Body of pancreas (tissue), 4 donors: ENCODE results near the gene PNMA6E.

Experiments
- POLR2A ChIP-seq, 3 donors: fragments of 450-650 bp; IDR thresholded peaks; one replicate each; pipeline ENCODE4 v1.6.1; 2016; ENCODE audit warnings: antibody characterized with exemption in 3 of 3, mild to moderate bottlenecking in 2 of 3
- TF ChIP-seq, protein P1 (sequence below), 7 experiments: fragments of 450-650 bp in 4 of 7; fragments of 200-600 bp in 3 of 7; sonication (generic) in 3 of 7; IDR thresholded peaks; one replicate each; pipeline ENCODE4 v1.5.1; 2016 to 2019; ENCODE audit warnings: antibody characterized with exemption in 7 of 7

GRCh38 chrX:153351981-153352380 lies 49.2 kb downstream of the PNMA6E start:
- TF ChIP-seq, protein P1, sequence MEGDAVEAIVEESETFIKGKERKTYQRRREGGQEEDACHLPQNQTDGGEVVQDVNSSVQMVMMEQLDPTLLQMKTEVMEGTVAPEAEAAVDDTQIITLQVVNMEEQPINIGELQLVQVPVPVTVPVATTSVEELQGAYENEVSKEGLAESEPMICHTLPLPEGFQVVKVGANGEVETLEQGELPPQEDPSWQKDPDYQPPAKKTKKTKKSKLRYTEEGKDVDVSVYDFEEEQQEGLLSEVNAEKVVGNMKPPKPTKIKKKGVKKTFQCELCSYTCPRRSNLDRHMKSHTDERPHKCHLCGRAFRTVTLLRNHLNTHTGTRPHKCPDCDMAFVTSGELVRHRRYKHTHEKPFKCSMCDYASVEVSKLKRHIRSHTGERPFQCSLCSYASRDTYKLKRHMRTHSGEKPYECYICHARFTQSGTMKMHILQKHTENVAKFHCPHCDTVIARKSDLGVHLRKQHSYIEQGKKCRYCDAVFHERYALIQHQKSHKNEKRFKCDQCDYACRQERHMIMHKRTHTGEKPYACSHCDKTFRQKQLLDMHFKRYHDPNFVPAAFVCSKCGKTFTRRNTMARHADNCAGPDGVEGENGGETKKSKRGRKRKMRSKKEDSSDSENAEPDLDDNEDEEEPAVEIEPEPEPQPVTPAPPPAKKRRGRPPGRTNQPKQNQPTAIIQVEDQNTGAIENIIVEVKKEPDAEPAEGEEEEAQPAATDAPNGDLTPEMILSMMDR (IDR thresholded peaks at IDR 0.05): no peak
- no peak for TF ChIP-seq POLR2A (IDR thresholded peaks at IDR 0.05)
